Motor neuron (in vitro differentiated cells): Measurements from ENCODE around the gene CNOT4. TPM values are rescaled to one million over a fixed set of nuclear protein-coding genes. Genes with fewer than 3 reads are reported as not detected.

Source experiments
- ATAC-seq, 8 experiments: fragments of 200-7000 bp; cut with Tn5 transposase; replicated peaks in 6 of 8; 2 replicates each; pipeline ENCODE4 v1.8.0; 2021; ENCODE audit warnings: mild to moderate bottlenecking in 8 of 8, moderate library complexity in 8 of 8
- H3K27ac ChIP-seq, 2 donors: fragments of 250-450 bp; sonication (Bioruptor Pico); 2 replicates each; pipeline ENCODE4 v1.9.0; 2021; ENCODE audit warnings: antibody characterized with exemption in 2 of 2, mild to moderate bottlenecking in 2 of 2, moderate library complexity in 1 of 2
- H3K4me1 ChIP-seq, 2 donors: fragments of 250-450 bp; sonication (Bioruptor Pico); replicated peaks in 1 of 2; 2 replicates each; pipeline ENCODE4 v1.6.1; 2021; ENCODE audit warnings: antibody characterized with exemption in 2 of 2, mild to moderate bottlenecking in 2 of 2, moderate library complexity in 1 of 2
- H3K4me3 ChIP-seq, 5 donors: fragments of 250-450 bp; sonication (Bioruptor Pico); 2 replicates each; pipeline ENCODE4 v1.9.0; 2021; ENCODE audit warnings: antibody characterized with exemption in 5 of 5, mild to moderate bottlenecking in 5 of 5, moderate library complexity in 4 of 5
- WGBS, 10 experiments: fragments of 450-650 bp; shearing (Covaris generic); methylation state at CpG; one replicate each; pipeline ENCODE4 v1.0.0; 2022; 5-methylcytosine and 5-hydroxymethylcytosine counted together
- in situ Hi-C, 9 experiments: fragments of 400-800 bp; cut with MboI; loops; one replicate each; pipeline ENCODE4 v1.15.0; 2021; ENCODE audit warnings: low sequenced_read_pairs in 9 of 9, low pct_unique_long_range_greater_than_20kb in 2 of 9; ENCODE audit not compliant: unreplicated experiment in 9 of 9
- total RNA-seq, 8 experiments: library from RNA; unstranded; fragments of 300-600 nt; gene quantifications; 2 replicates each; pipeline versions ENCODE4 v1.2.3 to v1.2.4, GENCODE V29; 2022

Gene CNOT4
- total RNA-seq, 8 experiments from 2014 or later = 10.5 to 22.6 (median 15.5) TPM

DNA sequence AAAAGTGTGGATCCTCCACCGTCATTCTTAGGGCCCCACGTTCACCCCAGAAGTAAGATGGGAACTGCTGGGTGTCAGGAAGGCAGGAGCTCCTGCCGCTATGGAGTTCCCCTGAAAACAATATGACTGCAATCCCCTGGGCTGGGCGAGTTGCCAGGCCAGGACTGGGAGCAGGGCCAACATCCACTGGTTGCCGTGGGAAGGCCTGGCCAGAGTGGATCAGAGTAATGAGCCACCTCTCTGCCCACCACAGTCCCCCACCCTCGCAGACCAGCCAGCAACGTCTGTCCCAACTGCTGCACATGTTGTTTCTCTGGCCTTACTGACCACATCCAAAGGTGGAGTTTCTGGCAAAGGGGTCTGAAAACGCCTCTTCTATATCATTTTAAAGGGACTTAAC, 189.6 kb downstream of the CNOT4 start:
- in situ Hi-C loops = no loop called here
- Histone ChIP-seq H3K4me3 (no peak overlapping the region), H3K4me1 (peaks cover 0 to 7% of the 10 kb centered on the region in 2 donors), H3K27ac (no peak overlapping the region)
- 45 to 100% (median 78%) methylated on average over 1 to 3 of the region's 8 CpGs; no CpG with 5 or more reads in 2 of the 10 experiments for WGBS, 10 experiments
- peak in 6 of 8 experiments; percentile 6 to 98 (median 64) for ATAC-seq

DNA sequence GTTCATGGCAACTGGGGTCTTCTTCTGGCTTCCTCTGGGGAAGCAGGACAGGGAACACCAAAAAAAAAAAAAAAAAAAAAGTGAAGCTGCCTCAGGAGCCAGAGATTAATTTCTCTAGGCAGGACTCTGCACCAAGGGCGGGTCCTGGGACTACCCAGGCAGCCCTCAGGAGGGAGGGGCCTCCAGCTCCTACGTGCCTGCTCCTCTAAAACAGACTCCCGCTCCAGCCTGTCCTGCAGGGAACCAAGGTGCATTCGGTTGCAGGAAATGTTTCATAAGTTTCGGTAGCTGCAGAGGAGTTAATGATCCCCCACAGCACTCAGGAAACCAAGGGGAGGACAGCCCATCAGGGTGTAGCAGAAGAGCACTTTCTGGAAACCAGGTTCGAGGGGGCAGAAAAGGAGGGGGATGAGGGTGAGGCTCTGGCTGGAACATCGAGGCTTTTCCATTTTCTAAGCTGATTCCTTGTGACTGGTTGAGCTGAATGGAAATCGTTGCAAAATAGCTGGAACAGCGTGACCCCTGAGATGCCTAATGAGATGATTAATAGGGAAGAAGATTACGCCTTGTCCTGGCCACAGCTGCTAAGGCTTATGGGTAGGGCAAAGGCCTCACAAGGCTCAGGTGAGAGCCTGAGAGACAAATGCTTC, 192.1 kb downstream of the CNOT4 start:
- WGBS, 10 experiments = 11 to 80% (median 38%) methylated on average over 1 to 9 of the region's 10 CpGs; no CpG with 5 or more reads in 2 of the 10 experiments
- no peak overlapping the region for H3K27ac ChIP-seq
- peak in 3 of 8 experiments; percentile 70 to 83 (median 73) for ATAC-seq
- H3K4me3 ChIP-seq = no peak overlapping the region
- H3K4me1 ChIP-seq = peaks cover 0 to 7% of the 10 kb centered on the region in 2 donors
- in situ Hi-C loops = no loop called here

DNA sequence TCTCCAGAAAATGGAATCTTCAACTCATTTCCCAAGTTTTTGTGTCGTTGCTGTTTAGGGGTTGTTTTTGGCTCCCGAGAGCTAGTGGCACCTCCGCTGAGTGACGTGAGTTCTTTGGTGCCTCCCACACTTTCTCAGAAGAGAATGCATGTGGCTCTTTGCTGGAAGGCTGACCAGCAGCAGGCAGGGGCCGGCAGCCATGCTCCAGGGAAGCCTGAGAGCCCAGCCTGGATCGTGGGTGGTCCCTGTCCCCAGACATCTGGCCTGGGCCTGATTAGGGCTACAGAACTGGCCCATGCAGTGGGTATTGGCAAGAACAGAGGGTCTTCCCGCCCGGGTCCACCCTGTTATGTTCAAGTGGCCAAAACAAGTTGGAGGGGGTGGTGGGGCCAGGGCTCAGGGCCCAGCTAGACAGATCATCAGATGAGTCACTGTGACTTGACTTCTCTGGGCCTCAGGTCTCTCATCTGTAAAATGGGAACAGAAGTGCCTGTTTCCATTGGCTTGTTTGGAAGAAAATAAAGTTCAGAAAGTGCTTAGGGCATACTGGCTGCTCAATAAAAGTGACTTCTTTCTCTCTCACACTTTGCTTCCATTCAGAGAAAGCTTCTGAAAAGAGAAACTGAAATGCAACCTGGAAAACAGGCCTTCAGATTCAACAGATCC, 193.1 kb downstream of the CNOT4 start:
- Histone ChIP-seq H3K4me3 (no peak overlapping the region), H3K4me1 (peaks cover 0 to 7% of the 10 kb centered on the region in 2 donors), H3K27ac (no peak overlapping the region)
- in situ Hi-C loops = no loop called here
- no peak for ATAC-seq
- WGBS, 10 experiments = 31 to 100% (median 88%) methylated on average over 3 to 8 of the region's 8 CpGs; no CpG with 5 or more reads in 5 of the 10 experiments

DNA sequence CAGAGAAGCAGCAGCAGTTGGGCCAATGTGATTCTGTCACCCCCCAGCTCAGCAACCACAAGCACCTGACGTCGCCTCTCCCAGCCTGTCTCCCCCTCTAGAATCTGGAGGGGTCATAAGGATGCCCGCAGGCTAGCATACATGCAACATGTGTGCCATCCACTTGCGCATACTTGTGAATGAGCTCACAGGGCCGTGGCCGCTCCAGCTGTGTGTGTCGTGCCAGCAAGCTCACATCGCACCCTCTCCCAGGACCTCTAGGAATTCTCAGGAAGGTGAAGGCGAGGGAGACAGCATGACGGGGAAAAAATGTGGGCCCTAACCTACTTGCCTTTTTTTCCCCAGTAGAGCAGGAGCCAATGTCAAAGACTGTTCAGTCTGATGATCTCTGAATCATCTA, 195.9 kb downstream of the CNOT4 start:
- no peak overlapping the region for H3K4me3 ChIP-seq
- ATAC-seq = peak in 2 of 8 experiments; percentile 18 to 78
- no peak overlapping the region for H3K27ac ChIP-seq
- in situ Hi-C loops = no loop called here
- 27 to 84% (median 73%) methylated on average over 1 to 6 of the region's 10 CpGs; no CpG with 5 or more reads in 3 of the 10 experiments for WGBS, 10 experiments
- H3K4me1 ChIP-seq = peaks cover 0 to 7% of the 10 kb centered on the region in 2 donors

Other genes with a start within 250 kb of the CNOT4 start
- 10 to 100 TPM; 26.2 to 68.4 (median 32.7) TPM for gene NUP205, start 47.8 kb upstream of the CNOT4 start, total RNA-seq
- 10 to 100 TPM; 17.0 to 39.7 (median 29.1) TPM for gene STMP1, start 152.4 kb upstream of the CNOT4 start, total RNA-seq
- 1 to 10 TPM in 7 of 8 experiments, under 1 TPM in 1; 0.60 to 6.5 (median 1.7) TPM for gene SLC13A4, start 218.1 kb upstream of the CNOT4 start, total RNA-seq
- gene FAM180A, start 238.7 kb upstream of the CNOT4 start, total RNA-seq = 10 to 100 TPM in 1 of 8 experiments, under 1 TPM in 3, not detected in 4; 0.13 to 11.3 (median 0.30) TPM